H1 (cell line): ENCODE results near the gene AOPEP. TPM values are rescaled to one million over a fixed set of nuclear protein-coding genes. Genes with fewer than 3 reads are reported as not detected.

Source experiments
- CTCF ChIA-PET: fragments of 300-600 bp; sonication (Branson Sonifier 250); formaldehyde crosslinking; loops from one replicate; lab custom pipeline; 2021; ENCODE audit not compliant: partially characterized antibody; lab: Charles Lee
- POLR2A ChIA-PET: fragments of 300-600 bp; sonication (Branson Sonifier 250); formaldehyde crosslinking; loops from one replicate; lab custom pipeline; 2021; ENCODE audit warnings: inconsistent platforms; ENCODE audit not compliant: partially characterized antibody; lab: Charles Lee
- DNase-seq, 2 experiments: peaks; one replicate each; pipeline versions ENCODE4 v3.0.0 to v3.0.0-alpha.2; 2010 to 2022; ENCODE audit warnings: low spot score in 2 of 2, low read depth in 1 of 2, mixed read lengths in 1 of 2
- FAIRE-seq: peaks from 2 replicates; lab custom pipeline; 2011; peaks lifted over from hg19 to GRCh38; lab: Jason Lieb, UNC
- H2AFZ ChIP-seq: 2 replicates; pipeline ENCODE4 v1.8.1; 2012; ENCODE audit warnings: low read length, inconsistent platforms
- H2AK5ac ChIP-seq: 2 replicates; pipeline ENCODE4 v1.6.1; 2013; ENCODE audit warnings: low read depth, low read length
- H2BK120ac ChIP-seq: replicated peaks from 2 replicates; pipeline ENCODE3; 2013; ENCODE audit warnings: low read depth, low read length, inconsistent platforms
- H2BK12ac ChIP-seq: 2 replicates; pipeline ENCODE4 v1.6.1; 2013; ENCODE audit warnings: low read depth, low read length
- H2BK15ac ChIP-seq: 2 replicates; pipeline ENCODE4 v1.6.1; 2013; ENCODE audit warnings: low read length
- H2BK20ac ChIP-seq: 2 replicates; pipeline ENCODE4 v1.6.1; 2013; ENCODE audit warnings: low read length
- H2BK5ac ChIP-seq: 2 replicates; pipeline ENCODE4 v1.6.1; 2013; ENCODE audit warnings: low read depth, low read length
- H3K14ac ChIP-seq: 2 replicates; pipeline ENCODE4 v1.6.1; 2013; ENCODE audit warnings: inconsistent platforms; ENCODE audit not compliant: insufficient read length
- H3K18ac ChIP-seq: 2 replicates; pipeline ENCODE4 v1.6.1; 2013; ENCODE audit warnings: low read length; ENCODE audit errors: extremely low read depth
- H3K23ac ChIP-seq: 2 replicates; pipeline ENCODE4 v1.6.1; 2013; ENCODE audit warnings: inconsistent platforms; ENCODE audit not compliant: insufficient read length
- H3K23me2 ChIP-seq: 2 replicates; pipeline ENCODE4 v1.6.1; 2013; ENCODE audit warnings: low read depth, low read length
- H3K27ac ChIP-seq: 2 replicates; pipeline ENCODE4 v1.6.1; 2011; ENCODE audit warnings: low read depth, low read length, inconsistent platforms
- H3K27me3 ChIP-seq, 4 experiments: replicated peaks in 1 of 4; 1 replicate in 1 of 4; 2 replicates in 3 of 4; pipeline versions ENCODE4 v1.6.1 to v1.8.1; 2011 to 2013; ENCODE audit warnings: low read length in 3 of 4, mild to moderate bottlenecking in 3 of 4, inconsistent platforms in 2 of 4, mixed read lengths in 2 of 4, moderate library complexity in 1 of 4; ENCODE audit not compliant: control insufficient read depth in 3 of 4, insufficient read depth in 3 of 4; ENCODE audit errors: extremely low read depth in 1 of 4
- H3K36me3 ChIP-seq, 4 experiments: 2 replicates each; pipeline versions ENCODE4 v1.6.1 to v1.8.1; 2011 to 2013; ENCODE audit warnings: mild to moderate bottlenecking in 4 of 4, low read length in 3 of 4, moderate library complexity in 2 of 4, control low read depth in 1 of 4, inconsistent platforms in 1 of 4; ENCODE audit not compliant: insufficient read depth in 4 of 4, control insufficient read depth in 2 of 4
- H3K4ac ChIP-seq: replicated peaks from 2 replicates; pipeline ENCODE3; 2013; ENCODE audit warnings: low read length, low read depth, mixed read lengths, inconsistent platforms; ENCODE audit not compliant: insufficient read length
- H3K4me1 ChIP-seq, 4 experiments: replicated peaks in 1 of 4; 1 replicate in 1 of 4; 2 replicates in 3 of 4; pipeline versions ENCODE4 v1.6.1 to v1.8.1; 2011 to 2013; ENCODE audit warnings: low read length in 3 of 4, inconsistent platforms in 2 of 4, mixed read lengths in 1 of 4; ENCODE audit not compliant: insufficient read depth in 4 of 4, control insufficient read depth in 3 of 4
- H3K4me2 ChIP-seq, 2 experiments: 2 replicates each; pipeline versions ENCODE4 v1.6.1 to v1.8.1; 2011 to 2013; ENCODE audit warnings: low read depth in 2 of 2, low read length in 2 of 2, control low read depth in 1 of 2, inconsistent platforms in 1 of 2, mild to moderate bottlenecking in 1 of 2; ENCODE audit not compliant: insufficient read depth in 1 of 2
- H3K4me3 ChIP-seq, 4 experiments: fragments of 200-600, 300-600 bp in 1 of 4; sonication (generic), shearing (Covaris generic), sonication (Bioruptor Twin) in 1 of 4; 2 replicates each; pipeline versions ENCODE4 v1.5.1 to v1.8.1; 2011 to 2016; ENCODE audit warnings: low read length in 4 of 4, low read depth in 3 of 4, control low read depth in 2 of 4, inconsistent platforms in 2 of 4, mild to moderate bottlenecking in 2 of 4, mixed read lengths in 1 of 4, moderate library complexity in 1 of 4; ENCODE audit not compliant: insufficient read depth in 2 of 4; ENCODE audit errors: extremely low read depth in 1 of 4
- H3K56ac ChIP-seq: replicated peaks from 2 replicates; pipeline ENCODE3; 2013; ENCODE audit warnings: low read depth, mild to moderate bottlenecking, mixed read lengths, low read length, inconsistent platforms; ENCODE audit not compliant: insufficient read length
- H3K79me1 ChIP-seq: 2 replicates; pipeline ENCODE4 v1.6.1; 2013; ENCODE audit warnings: low read depth, low read length, control low read depth
- H3K79me2 ChIP-seq, 2 experiments: 2 replicates each; pipeline versions ENCODE4 v1.6.1 to v1.8.1; 2012 to 2013; ENCODE audit warnings: low read length in 2 of 2, mild to moderate bottlenecking in 2 of 2, inconsistent platforms in 1 of 2; ENCODE audit not compliant: insufficient read depth in 2 of 2, control insufficient read depth in 1 of 2
- H3K9ac ChIP-seq, 4 experiments: replicated peaks in 1 of 4; 1 replicate in 1 of 4; 2 replicates in 3 of 4; pipeline versions ENCODE4 v1.6.1 to v1.8.1; 2011 to 2013; ENCODE audit warnings: low read depth in 3 of 4, low read length in 3 of 4, control low read depth in 2 of 4, mild to moderate bottlenecking in 2 of 4, moderate library complexity in 2 of 4, inconsistent platforms in 1 of 4; ENCODE audit errors: extremely low read depth in 1 of 4
- H3K9me3 ChIP-seq, 2 experiments: 2 replicates each; pipeline versions ENCODE4 v1.6.1 to v1.8.1; 2012 to 2013; ENCODE audit warnings: mild to moderate bottlenecking in 2 of 2, moderate library complexity in 2 of 2, control low read depth in 1 of 2, inconsistent platforms in 1 of 2, low read depth in 1 of 2, low read length in 1 of 2, mixed read lengths in 1 of 2; ENCODE audit not compliant: insufficient read depth in 2 of 2
- H4K20me1 ChIP-seq, 2 experiments: replicated peaks in 1 of 2; 2 replicates each; pipeline versions ENCODE3 to v1.8.1; 2011 to 2013; ENCODE audit warnings: inconsistent platforms in 2 of 2, low read length in 2 of 2, mild to moderate bottlenecking in 1 of 2; ENCODE audit not compliant: insufficient read depth in 2 of 2, control insufficient read depth in 1 of 2
- H4K5ac ChIP-seq: 2 replicates; pipeline ENCODE4 v1.6.1; 2013; ENCODE audit warnings: low read length, low read depth, mixed read lengths, inconsistent platforms; ENCODE audit not compliant: insufficient read length
- H4K8ac ChIP-seq: 2 replicates; pipeline ENCODE4 v1.8.0; 2013; ENCODE audit warnings: mild to moderate bottlenecking, moderate library complexity, low read length, inconsistent platforms; ENCODE audit not compliant: insufficient read depth; ENCODE audit errors: extremely low read depth
- H4K91ac ChIP-seq: replicated peaks from 2 replicates; pipeline ENCODE3; 2013; ENCODE audit warnings: low read length, mixed read lengths, inconsistent platforms; ENCODE audit not compliant: insufficient read length
- BCL11A ChIP-seq, 2 experiments: IDR thresholded peaks; one replicate each; pipeline ENCODE4 v1.6.1; 2011; ENCODE audit warnings: low read depth in 2 of 2, low read length in 2 of 2, mild to moderate bottlenecking in 2 of 2
- EGR1 ChIP-seq: IDR thresholded peaks from 2 replicates; pipeline ENCODE4 v1.6.1; 2011; ENCODE audit warnings: low read depth, low read length, borderline replicate concordance
- RAD21 ChIP-seq, 2 experiments: IDR thresholded peaks in 1 of 2; conservative IDR thresholded peaks in 1 of 2; 2 replicates each; pipeline ENCODE4 v1.6.1; 2011; ENCODE audit warnings: low read depth in 2 of 2, low read length in 2 of 2, improper control_type of control experiment in 1 of 2, inconsistent platforms in 1 of 2, mild to moderate bottlenecking in 1 of 2, moderate library complexity in 1 of 2
- WGBS, 2 experiments: shearing (Covaris generic) in 1 of 2; methylation state at CpG; one replicate each; pipeline versions ENCODE4 v1.1.6 to v1.1.7; 2013 to 2015; ENCODE audit warnings: low lambda C conversion rate in 2 of 2, mixed read lengths in 2 of 2, inconsistent platforms in 1 of 2, low coverage in 1 of 2, missing lambda C conversion rate in 1 of 2; ENCODE audit not compliant: insufficient replicate concordance in 2 of 2, insufficient coverage in 1 of 2, insufficient read length in 1 of 2; ENCODE audit errors: extremely low coverage in 1 of 2, missing lambda C conversion rate in 1 of 2; 5-methylcytosine and 5-hydroxymethylcytosine counted together
- polyA plus RNA-seq, 7 experiments: library from polyadenylated mRNA; depleted of rRNA in 3 of 7; stranded (reverse) in 5 of 7; unstranded in 2 of 7; fragments of >200 nt in 5 of 7; fragments of 200-250 nt in 2 of 7; gene quantifications; 1 replicate in 5 of 7; 2 replicates in 1 of 7; 4 replicates in 1 of 7; pipeline versions ENCODE4 v1.2.1 to v1.2.3, GENCODE V29; 2011 to 2013; ENCODE audit warnings: missing spikeins in 2 of 7, mixed read lengths in 2 of 7
- total RNA-seq: library from RNA; stranded (reverse); fragmentation: NEBNext Ultra II Directional; extraction: Animal tissue kit (Norgen Biotek cat#: 25700); gene quantifications from 2 replicates; pipeline ENCODE4 v1.2.1, GENCODE V29; 2021

The AOPEP gene
- total and polyA plus RNA-seq, 2 of the 8 experiments (the other 6 are each of a cell fraction or from before 2014, with no cell fraction given), result 6.1 to 14.3 TPM

GRCh38 chr9:95084254-95084934 lies 357.9 kb downstream of the AOPEP start:
- Histone ChIP-seq H3K14ac (no peak overlapping the region), H2BK15ac (no peak overlapping the region), H3K27me3 (no peaks in the 10 kb centered on the region), H3K4me1 (peaks cover 0 to 5% (median 0%) of the 10 kb centered on the region in 4 experiments; a peak in 1 of 7 replicates), H3K56ac (no peak overlapping the region), H4K5ac (no peak overlapping the region), H2AFZ (no peak overlapping the region), H4K91ac (no peak overlapping the region), H3K4me3 (no peak overlapping the region), H2BK5ac (no peak overlapping the region), H3K4ac (no peak overlapping the region), H2BK12ac (no peak overlapping the region), H3K4me2 (no peak overlapping the region), H3K36me3 (peaks cover 0 to 6% (median 1%) of the 10 kb centered on the region in 4 experiments; a peak in 2 of 8 replicates), H4K20me1 (peaks cover 0 to 9% of the 10 kb centered on the region in 2 experiments), H2BK20ac (no peak overlapping the region), H3K27ac (no peak overlapping the region), H3K79me2 (no peaks in the 10 kb centered on the region), H3K9me3 (no peaks in the 10 kb centered on the region), H2AK5ac (no peak overlapping the region), H3K23me2 (peaks cover 2% of the 10 kb centered on the region; the same call in 1 of the 2 replicates), H4K8ac (no peak overlapping the region), H2BK120ac (no peak overlapping the region), H3K18ac (no peak overlapping the region), H3K23ac (no peak overlapping the region), H3K79me1 (no peaks in the 10 kb centered on the region), H3K9ac (no peak overlapping the region)
- CTCF ChIA-PET, result interaction anchor here (0.5 to 3.6 kb wide), 14 partner anchors 11 to 462 kb away, joined by 3 to 23 read pairs (median 4); no protein-coding TSS in a partner anchor
- no peak for TF ChIP-seq EGR1
- no peak for TF ChIP-seq BCL11A (IDR thresholded peaks at IDR 0.05; ENCODE audit: low read depth in 2 of 2, low read length in 2 of 2)
- TF ChIP-seq RAD21 (IDR thresholded peaks at IDR 0.05 in 1 of 2, conservative IDR thresholded peaks at IDR 0.05 in 1 of 2; ENCODE audit: low read depth in 2 of 2, low read length in 2 of 2), result peak in 1 of 2 experiments; percentile 9; a peak in 1 of 4 replicates
- WGBS, 2 experiments, result 91% methylated on average over 18 of the region's 19 CpGs; no CpG with 5 or more reads in 1 of the 2 experiments
- POLR2A ChIA-PET, result no interaction called here
- no peak for FAIRE-seq
- no peak for DNase-seq
